Left ventricle myocardium superior (tissue), 1 donor: ENCODE measurements around the gene DPCD. TPM values are rescaled to one million over a fixed set of nuclear protein-coding genes. Genes with fewer than 3 reads are reported as not detected.
"Not testable (repeated sequence)": the region's sequence is repeated elsewhere in the genome, so short reads cannot be mapped to it uniquely, and the experiment has no call there.

Experiments
- ATAC-seq: fragments of 200-7000 bp; cut with Tn5 transposase; one replicate; pipeline ENCODE4 v1.9.1; 2020; ENCODE audit warnings: mild to moderate bottlenecking, moderate library complexity
- DNase-seq: peaks from one replicate; pipeline ENCODE4 v3.0.0-alpha.2; 2020
- intact Hi-C: fragments of 100-400 bp; cut with micrococcal nuclease; formaldehyde crosslinking; loops from one replicate; pipeline ENCODE4 v1.11.0; 2022
- total RNA-seq: library from RNA; stranded (reverse); fragmentation: NEBNext Ultra II Directional; extraction: Animal tissue kit (Norgen Biotek cat#: 25700); gene quantifications from one replicate; pipeline ENCODE4 v1.2.1, GENCODE V29; 2021
- donor health status: DM: no; HTN: yes; CAD: no; lungs with severe emphysema.

The DPCD gene
- total RNA-seq, 1 donor from 2014 or later: 21.9 TPM

DNA sequence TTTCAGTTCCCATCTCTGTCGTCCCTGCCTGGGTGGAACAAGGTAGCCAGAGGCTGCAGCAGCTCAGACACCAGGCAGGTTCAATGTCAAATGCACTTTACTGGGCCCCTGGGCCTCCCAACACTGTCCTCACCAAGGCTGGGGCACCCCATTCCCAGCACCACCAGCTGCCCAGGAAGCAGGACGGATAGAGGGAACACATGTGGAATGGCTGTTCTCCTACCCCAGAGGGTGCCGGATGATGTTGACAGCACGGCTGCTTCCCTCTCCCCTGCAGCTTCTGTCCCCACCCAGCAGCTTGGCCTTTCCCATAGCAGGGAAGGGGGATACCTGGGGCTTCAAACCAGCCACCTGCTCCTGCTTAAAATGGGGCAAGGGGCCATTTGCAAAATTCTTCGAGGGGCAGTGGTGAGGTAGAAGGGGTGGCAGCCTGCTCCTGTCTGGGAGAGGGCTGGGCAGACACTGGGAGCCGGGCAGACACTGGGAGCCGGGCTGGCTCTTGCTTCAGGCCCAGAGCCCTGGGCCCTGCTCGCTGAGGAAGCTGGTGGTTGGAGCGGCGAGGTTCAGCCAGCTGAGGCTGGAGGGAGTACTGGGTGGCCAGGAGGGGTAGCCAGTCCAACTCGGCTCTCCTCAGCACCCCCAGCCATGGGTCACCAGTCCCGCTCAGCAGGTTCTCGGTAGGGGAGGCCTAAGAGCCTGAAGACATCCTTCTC is 9.2 kb upstream of the DPCD start:
- no peak for DNase-seq
- ATAC-seq: no peak
- intact Hi-C loops: no loop called here

DNA sequence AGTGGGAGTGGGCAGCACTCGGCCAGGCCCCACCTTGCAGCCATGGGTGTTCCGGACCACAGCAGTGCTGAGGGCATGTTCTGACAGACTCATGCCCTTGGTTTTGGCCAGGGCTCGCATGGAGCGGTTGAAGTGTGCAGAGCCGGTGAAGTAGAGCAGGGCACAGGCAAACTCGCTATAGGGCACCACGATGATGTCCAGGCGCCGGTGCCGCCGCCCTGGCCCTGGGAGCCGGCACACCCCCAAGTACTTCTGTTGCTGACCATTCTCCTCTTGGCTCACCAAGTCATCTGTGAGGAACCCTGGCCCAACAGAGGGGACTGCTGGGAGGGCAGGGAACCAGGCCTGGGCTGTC is 8.6 kb upstream of the DPCD start:
- DNase-seq (no peak), ATAC-seq (no peak)

DNA sequence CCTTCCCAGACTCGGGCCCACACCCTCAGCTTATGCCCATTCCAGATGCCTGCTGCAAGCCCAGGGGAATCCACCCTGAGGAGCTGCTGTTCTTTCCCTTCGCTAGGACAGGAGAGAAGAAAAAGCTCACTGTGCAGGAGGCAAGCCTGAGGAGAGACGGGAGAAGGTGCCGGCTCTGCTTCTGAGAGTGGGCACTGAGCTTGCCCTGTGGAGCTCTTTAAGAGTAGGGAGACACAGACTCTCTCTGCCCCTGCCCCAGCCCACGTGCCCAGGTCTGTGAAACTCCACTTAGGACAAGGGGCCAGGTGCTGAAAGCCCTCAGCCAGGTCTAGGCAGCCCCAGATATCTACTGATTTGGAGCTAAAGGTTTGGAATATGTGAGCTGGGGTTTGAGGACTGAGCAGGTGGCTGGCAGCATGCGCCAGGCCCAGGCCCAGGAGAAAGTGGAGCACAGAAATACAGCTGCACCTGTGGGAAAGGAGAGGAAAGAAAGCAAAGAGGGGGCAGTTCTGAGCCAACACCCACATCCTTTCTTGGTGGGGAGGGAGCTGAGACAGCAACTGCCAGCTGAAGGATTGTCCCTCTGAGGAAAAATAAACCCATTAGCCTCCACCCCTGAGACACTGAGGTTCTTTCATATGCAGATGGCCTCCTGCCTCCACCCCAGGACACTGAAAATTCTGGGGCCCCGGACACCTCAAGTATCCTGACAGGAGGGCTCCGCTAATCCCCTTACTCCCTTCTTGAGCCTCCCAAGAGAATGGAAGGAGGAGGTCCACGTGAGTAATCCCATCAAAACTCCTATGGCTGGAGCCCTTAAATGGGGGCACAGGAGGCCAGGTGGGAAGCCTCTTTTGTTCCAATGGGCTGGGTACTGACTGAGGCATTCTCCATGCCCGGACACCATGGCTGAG is 7.4 kb upstream of the DPCD start:
- intact Hi-C loops: no loop called here
- ATAC-seq (no peak), DNase-seq (no peak)

More for the DNA sequence above, 8.6 kb upstream of the DPCD start:
- intact Hi-C loops: no loop called here

DNA sequence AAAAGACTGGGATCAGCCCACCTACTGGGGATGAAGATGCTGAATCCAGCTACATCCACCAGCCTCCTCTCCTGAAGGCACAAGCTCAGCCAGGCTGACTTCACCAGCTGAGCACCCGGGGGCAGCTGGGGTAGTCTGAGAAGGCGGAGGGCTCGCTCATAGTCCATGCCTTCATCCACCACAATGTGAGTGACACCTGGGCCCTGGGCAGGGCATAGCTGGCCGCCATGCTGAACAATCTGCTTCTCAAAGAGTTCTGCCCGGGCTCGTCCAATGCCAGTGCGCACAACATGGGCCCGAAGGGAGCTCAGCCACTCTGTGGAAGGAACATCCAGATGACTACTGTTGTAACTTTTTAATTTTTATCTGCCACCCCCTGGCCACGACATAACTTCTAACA is 2.3 kb upstream of the DPCD start:
- no peak for ATAC-seq
- intact Hi-C loops: no loop called here
- DNase-seq: no peak

DNA sequence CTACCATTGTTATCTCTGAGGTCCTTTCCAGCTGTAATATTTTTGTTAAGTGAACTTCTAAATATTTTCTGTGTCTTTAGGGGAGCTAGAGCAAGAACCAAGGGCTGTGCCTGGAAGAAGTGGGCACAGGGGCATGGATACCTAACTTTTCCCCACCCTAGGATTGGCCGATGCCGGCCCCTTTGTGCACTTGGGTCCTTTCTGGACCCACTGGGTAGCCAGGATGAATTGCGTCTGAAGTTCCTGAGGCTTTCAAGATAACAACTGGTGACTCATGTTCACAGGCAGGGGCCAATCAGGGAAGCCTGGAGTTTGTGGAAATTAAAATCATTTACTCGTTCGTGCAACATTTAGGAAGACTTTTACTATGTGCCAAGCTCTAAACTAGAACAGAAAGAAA is 758 bp downstream of the DPCD start:
- intact Hi-C loops: no loop called here
- DNase-seq: no peak
- ATAC-seq: no peak

DNA sequence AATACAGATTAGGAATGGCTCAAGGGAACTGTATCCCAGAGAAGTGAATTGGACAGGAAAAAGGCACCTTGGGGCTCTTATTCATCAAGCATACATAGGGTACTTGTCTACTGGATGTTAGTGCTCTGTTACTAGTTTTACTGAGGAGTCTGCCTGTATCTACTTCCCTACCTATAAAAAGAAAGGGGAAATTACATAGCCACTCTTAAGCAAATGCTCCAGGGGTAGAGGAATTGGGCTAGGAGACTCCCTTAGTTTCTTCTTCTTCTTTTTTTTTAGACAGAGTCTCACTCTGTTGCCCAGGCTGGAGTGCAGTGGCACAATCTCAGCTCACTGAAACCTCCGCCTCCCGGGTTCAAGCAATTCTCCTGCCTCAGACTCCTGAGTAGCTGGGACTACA is 5.2 kb downstream of the DPCD start:
- DNase-seq, intact Hi-C loops, ATAC-seq: not testable (repeated sequence)

DNA sequence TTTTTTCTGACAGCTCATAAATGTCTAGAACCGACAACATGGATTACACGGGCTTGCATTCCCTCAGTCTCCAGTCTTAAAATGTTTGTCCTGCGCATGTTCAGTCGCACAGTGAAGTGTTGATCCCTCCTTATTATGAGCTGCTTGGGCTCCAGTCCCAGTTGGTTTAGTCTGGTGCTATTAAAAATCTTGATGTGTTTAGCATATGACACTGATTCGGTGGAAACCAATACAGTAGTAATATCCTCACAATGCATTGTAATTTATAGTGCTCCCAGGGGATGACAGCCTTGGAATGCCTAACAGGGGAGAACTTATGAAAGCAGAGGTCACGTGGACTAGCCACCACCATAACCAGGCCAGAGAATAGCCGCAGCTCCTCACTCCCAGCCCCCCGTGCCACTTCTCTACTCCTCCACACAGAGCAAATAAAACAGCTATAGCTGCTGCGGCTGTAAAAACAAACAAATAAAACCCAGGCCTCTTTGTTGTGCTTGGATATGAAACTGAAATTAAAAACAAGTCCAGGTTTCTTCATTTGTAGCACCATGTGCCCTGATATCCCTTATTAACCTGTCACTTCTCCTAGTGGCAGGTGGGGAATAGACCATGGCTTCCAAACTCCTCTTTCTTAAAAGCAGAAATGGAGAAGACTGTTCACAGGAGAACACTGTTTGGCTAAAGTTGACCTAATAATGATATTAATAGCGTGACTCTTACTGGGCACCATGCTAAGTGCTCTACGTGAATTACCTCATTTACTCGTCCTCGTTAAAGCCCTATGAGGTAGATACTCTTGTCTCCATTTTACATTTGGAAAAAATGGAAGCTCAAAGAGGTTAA is 7.7 kb downstream of the DPCD start:
- DNase-seq (no peak), ATAC-seq (peak; percentile 72)
- intact Hi-C loops: no loop called here

DNA sequence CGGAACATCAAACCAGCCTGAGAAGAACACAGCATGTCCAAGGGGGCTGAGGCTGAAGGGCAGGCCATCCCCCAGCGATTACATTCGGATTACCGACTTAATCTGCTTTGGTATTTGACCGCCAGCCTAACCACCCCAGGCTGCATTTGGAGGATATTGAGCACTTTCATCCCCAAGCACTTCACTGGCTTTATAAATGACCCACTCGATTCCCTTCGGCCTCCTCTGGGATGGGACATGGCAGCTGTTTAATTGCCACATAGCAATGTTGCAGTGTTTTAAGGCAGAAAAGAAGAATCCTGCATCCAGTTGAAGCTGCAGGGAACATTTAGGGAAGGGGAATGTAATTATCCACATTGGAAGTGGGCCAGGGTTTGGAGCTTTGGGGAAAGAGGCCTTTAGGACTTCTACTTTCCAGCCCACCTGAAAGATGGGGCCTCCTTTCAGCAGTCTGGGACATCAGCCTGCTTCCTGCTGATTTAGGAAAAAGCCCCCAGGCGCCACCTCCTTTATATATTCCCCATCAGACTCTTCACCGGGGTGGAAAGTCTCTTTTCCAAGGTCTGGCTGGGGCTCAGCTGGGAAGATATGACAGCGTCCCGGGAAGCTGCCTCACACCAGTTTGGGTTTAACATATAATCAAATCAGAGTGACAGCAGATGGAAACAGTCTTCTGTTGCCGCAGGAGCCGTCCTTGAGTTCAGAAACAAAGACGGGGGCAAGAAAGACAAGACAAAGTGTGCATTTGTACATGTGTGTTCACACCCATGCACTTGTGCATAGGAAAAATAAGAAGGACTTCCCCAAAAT is 9.2 kb downstream of the DPCD start:
- ATAC-seq (no peak), DNase-seq (no peak)
- intact Hi-C loops: no loop called here

DNA sequence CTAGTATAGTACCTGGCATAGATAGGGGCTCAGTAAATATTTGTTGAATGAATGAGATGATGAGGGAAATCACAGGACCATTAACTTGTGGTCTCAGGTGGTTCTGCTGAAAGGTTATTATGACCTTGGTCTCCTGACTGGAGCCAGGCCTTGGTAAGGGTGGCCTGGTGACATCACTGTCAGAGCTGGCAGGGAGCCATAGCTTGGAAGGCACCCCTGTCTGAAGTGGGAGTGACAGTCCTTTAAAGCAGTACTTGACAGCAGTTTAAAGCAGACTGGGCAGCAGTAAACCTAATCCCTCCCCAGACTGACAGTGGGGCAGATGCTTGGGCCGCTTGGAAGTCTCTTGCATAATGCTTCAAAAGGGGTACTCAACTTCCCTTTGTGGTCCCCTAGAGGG is 13.4 kb downstream of the DPCD start:
- intact Hi-C loops: loop anchor here (10.0 kb wide), 1 partner anchor 173 kb away; the partner anchor contains the start of gene FGF8
- peak; percentile 85 for ATAC-seq
- peak; percentile 71 for DNase-seq

DNA sequence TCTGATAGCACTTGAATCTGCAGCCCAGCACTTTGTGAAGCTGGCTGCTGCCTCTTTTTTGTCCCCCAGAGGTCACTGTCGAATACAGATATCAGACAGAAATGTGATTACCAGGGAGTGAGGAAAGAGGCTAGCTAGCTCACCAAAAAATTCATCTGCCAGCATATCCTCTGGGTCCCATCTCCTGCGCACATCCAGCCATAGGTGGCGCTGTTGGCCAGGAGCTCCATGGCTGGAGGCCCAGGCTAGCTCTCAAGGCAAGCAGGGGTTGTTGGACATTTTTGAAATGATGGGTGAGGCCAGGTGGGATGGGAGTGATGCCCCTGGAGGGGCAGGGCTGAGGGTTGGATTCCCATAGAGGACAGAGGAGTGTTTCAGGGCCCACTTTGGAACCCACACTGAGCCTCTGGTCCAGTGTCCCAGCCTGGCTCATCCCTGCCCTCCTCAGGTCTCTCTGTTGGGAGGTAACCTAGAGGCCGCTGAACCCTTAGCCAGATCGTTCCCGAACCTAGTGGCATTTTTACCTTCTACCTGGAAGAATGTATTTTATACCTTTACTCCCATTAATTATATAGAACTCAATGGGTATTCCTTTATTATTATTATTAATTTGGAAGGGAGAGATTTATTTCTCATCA is 14.8 kb downstream of the DPCD start:
- DNase-seq (peak; percentile 83), ATAC-seq (peak; percentile 83)
- intact Hi-C loops: loop anchor here (10.0 kb wide), 1 partner anchor 172 kb away; the partner anchor contains the start of gene FGF8

DNA sequence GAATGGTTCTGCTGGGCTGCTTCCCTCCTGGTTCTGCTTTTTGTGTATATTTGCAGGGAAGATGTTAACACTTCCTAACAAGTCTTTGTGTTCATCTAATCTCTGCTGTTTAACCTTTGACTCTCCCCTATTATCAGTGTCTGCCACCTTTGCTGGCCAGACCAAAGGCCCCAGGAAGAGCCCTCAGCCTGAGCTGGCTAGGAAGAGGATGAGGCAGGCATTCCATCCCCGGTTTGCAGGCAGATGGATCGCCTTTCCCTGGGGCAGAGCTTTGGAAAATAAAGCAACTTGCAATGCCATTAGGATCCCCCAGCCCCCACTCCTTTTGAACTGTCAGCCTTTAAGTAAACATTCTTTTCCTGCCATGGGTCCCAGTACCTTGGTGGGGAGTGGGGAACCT is 19.0 kb downstream of the DPCD start:
- no peak for DNase-seq
- intact Hi-C loops: loop anchor here (10.0 kb wide), 1 partner anchor 168 kb away; the partner anchor contains the start of gene FGF8
- no peak for ATAC-seq

DNA sequence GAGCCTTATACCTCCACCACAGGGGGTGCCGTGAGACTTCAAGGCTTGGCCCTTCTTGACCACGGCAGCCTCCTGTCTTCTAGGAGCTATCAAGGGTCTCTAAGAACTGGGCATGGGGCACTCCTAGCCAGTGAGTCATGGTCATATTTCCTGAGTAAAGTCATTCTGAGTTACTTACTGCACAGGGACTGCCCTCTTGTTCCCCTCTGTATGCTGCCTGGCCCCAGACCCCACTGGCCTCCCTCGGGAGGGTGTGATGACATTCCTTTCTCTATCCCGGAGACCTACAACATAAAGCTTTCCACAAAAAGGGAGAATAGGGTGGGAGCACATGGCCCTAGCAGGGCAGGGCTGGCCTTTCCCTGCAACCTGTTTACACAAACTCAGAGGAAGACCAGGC is 21.4 kb downstream of the DPCD start:
- intact Hi-C loops: loop anchor here (10.0 kb wide), 1 partner anchor 165 kb away; the partner anchor contains the start of gene FGF8

DNA sequence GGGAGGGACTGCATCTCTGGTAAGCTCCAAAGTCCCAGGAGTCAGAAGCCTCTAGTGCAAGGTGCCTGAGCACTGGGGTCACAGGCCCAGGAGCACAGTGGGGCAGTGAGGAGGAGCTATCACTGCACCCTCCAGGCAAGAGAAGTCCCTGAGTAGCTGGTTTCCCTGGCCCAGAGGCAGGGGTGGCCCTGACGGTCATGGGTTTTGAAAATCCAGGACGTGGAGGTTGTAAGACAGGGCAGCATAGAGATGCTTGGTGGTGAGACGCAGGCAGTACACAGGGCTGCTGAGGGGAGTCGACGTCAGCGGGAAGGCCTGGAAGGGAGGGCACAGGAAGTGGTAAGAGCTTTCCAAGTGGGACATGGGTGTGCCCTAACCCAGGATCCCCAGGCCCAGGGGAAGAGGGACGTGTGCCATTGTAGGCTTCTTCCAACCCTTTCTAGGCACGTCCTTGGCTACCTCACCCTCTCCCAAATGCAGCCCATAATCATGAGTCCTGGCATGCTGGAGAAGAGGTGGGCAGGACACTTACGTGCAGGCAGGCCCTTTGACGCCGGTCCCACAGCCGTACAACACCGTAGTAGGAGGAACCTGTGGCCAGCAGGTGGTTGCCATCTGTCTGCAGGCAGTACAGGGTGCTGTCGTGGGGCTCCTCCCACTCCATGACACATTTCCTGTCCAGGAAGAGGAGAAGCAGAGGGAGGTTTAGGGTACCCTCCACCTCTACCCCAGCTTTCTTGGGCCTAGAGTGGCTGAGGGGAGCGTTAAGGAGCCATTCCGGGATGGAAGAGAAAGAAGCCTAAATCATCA is 23.2 kb downstream of the DPCD start:
- DNase-seq: no peak
- intact Hi-C loops: no loop called here
- ATAC-seq: peak; percentile 19

More for the DNA sequence above, 21.4 kb downstream of the DPCD start:
- no peak for ATAC-seq
- no peak for DNase-seq

DNA sequence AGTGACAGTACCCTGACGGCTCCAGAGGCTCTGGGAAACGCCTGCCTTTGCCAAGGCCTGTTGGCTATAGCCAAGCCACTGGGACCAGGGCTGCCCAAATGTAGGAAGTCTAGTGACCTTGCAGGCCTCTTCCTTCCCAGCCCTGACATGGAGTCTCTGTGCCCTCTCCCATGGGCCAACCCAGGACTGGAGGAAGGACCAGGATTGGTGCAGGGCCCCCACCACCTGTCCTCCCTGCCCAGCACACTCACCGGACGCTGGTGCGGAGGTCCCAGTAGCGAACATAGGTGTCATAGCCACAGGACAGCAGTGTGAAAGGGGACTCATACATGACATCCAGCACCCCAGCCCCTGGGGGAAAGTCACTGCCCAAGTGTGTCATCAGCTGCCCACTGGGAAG is 24.0 kb downstream of the DPCD start:
- intact Hi-C loops: no loop called here
- DNase-seq (no peak), ATAC-seq (no peak)

DNA sequence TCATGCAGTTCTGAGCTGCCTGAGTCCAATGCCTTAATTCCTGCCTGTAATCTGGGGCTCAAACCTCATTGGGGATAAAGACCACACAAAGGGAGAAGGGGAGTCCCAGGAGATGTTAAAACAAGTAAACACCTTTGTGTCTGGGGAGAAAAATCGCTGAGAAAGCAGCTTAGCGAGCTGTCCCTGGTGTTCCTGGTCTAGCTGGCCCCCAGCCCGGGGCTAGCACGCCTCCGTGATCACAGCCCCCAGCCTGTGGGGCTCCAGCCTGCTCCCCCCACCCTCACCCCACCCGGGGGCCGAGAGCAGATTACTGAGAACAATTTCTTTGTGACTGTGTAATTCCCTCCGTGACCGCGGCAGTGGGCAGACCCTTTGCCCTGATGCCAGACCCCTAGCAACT is 24.8 kb downstream of the DPCD start:
- no peak for DNase-seq

DNA sequence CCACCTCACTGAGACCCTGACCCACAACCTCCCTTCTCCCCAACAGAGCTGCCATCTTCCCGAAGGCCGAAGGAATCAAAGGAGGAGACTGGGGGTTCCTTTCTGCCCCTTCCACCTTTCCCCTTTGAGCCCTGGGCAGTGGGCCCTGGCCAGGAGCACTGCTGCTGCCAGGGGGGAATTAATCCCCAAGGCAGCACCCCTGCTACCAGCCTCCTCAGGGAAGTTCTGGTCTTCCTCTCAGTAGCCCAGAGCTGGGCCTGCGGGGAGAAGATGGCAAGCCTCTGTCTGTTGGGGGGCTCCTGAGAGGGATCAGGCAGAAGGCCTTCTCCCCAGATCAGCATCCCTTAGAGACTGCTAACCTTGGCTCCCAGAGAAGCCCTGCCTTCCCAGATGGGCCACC is 25.5 kb downstream of the DPCD start:
- intact Hi-C loops: no loop called here
- no peak for ATAC-seq
- no peak for DNase-seq

More for the DNA sequence above, 24.8 kb downstream of the DPCD start:
- intact Hi-C loops: no loop called here
- ATAC-seq: no peak
